ENCODE data around the gene EIF4B.

EIF4B gene

GRCh38 chr12:53058674-53059433 is 52.6 kb downstream of the EIF4B start:
- DNase-seq: no peak

GRCh38 chr12:53059434-53060063 is 53.3 kb downstream of the EIF4B start:
- no peak for DNase-seq

- no peak for DNase-seq
Measured at GRCh38 chr12:53060064-53060720, 53.9 kb downstream of the EIF4B start.

- DNase-seq: no peak
Measured at GRCh38 chr12:53060721-53061276, 54.5 kb downstream of the EIF4B start.

- DNase-seq: no peak
Measured at GRCh38 chr12:53061404-53062010, 55.3 kb downstream of the EIF4B start.

GRCh38 chr12:53062011-53062961 is 56.0 kb downstream of the EIF4B start:
- no peak for DNase-seq

GRCh38 chr12:53062977-53063707 is 56.9 kb downstream of the EIF4B start:
- no peak for DNase-seq

- peak in 1 of 51 donors; percentile 20 for DNase-seq
Measured at GRCh38 chr12:53063708-53064612, 57.7 kb downstream of the EIF4B start.

- DNase-seq: no peak
Measured at GRCh38 chr12:53064613-53065436, 58.6 kb downstream of the EIF4B start.

- no peak for DNase-seq
Measured at GRCh38 chr12:53065470-53065869, 59.2 kb downstream of the EIF4B start.

- peak in 44 of 51 donors; percentile 14 to 81 (median 55) for DNase-seq
Measured at GRCh38 chr12:53065975-53066931, 60.0 kb downstream of the EIF4B start.

GRCh38 chr12:53067074-53067992 is 61.1 kb downstream of the EIF4B start:
- no peak for DNase-seq

GRCh38 chr12:53067993-53068770 is 61.9 kb downstream of the EIF4B start:
- no peak for DNase-seq

GRCh38 chr12:53068811-53069585 is 62.7 kb downstream of the EIF4B start:
- DNase-seq: no peak
